GM21529 (cell line): ENCODE data around the gene ARID3A.

Experiments
- ATAC-seq: cut with Tn5 transposase; IDR thresholded peaks from one replicate; pipeline ENCODE4 v1.9.1; 2021; ENCODE audit not compliant: unreplicated experiment

The ARID3A gene

DNA sequence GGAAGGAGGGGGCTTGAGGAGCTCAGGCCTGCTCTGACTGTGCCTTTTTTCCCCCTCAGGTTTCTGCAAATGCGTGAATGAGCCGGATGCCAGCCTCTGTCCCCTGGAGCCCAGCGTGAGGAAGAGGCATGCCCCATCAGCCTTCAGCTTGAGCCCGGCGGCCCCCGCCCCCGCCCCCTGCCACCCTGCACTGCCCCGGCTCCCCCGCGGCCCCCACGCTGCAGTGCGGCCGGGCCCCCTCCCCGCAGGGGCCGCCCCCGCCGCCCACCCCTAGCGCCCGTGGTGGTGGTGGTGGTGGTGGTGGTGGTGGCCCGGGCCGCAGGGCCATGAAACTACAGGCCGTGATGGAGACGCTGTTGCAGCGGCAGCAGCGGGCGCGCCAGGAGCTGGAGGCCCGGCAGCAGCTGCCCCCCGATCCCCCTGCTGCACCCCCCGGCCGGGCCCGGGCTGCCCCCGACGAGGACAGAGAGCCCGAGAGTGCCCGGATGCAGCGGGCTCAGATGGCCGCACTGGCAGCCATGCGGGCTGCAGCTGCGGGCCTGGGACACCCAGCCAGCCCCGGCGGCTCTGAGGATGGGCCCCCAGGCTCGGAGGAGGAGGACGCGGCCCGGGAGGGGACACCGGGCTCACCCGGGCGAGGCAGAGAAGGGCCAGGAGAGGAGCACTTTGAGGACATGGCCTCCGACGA lies 3.5 kb downstream of the ARID3A start:
- ATAC-seq, result no peak

GRCh38 chr19:929891-930258 lies 4.0 kb downstream of the ARID3A start:
- ATAC-seq, result no peak

- no peak for ATAC-seq
These were observed 6.2 kb downstream of the ARID3A start for GRCh38 chr19:931860-932647.

GRCh38 chr19:932648-933552 lies 7.1 kb downstream of the ARID3A start:
- ATAC-seq, result no peak

GRCh38 chr19:933553-933882 lies 7.7 kb downstream of the ARID3A start:
- ATAC-seq, result no peak

GRCh38 chr19:934197-934840 lies 8.5 kb downstream of the ARID3A start:
- no peak for ATAC-seq

GRCh38 chr19:934865-935479 lies 9.1 kb downstream of the ARID3A start:
- ATAC-seq, result no peak

- ATAC-seq, result no peak
These were observed 10.3 kb downstream of the ARID3A start for GRCh38 chr19:936175-936546.

DNA sequence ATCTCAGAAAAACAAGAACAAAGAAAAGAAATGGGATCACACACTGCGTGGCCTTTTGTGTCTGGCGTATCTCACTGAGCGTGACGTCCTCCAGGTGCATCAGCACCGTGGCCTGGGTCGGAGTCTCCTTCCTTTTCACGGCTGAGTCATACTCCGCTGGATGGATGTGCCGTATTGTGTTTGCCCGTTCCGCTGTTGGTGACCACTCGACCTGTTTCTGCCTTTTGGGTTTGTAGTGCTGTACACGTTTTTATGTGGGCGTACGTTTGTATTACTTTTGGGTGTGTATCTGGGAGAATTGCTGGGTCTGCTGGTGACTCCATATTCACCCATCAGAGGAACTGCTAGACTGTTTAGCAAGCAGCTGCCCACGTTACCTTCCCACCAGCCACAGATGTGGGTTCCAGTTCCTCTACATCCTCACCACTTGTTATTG lies 11.4 kb downstream of the ARID3A start:
- no peak for ATAC-seq

- no peak for ATAC-seq
These were observed 12.5 kb downstream of the ARID3A start for GRCh38 chr19:938233-938923.

GRCh38 chr19:939439-939838 lies 13.6 kb downstream of the ARID3A start:
- no peak for ATAC-seq

GRCh38 chr19:939922-940321 lies 14.1 kb downstream of the ARID3A start:
- no peak for ATAC-seq

DNA sequence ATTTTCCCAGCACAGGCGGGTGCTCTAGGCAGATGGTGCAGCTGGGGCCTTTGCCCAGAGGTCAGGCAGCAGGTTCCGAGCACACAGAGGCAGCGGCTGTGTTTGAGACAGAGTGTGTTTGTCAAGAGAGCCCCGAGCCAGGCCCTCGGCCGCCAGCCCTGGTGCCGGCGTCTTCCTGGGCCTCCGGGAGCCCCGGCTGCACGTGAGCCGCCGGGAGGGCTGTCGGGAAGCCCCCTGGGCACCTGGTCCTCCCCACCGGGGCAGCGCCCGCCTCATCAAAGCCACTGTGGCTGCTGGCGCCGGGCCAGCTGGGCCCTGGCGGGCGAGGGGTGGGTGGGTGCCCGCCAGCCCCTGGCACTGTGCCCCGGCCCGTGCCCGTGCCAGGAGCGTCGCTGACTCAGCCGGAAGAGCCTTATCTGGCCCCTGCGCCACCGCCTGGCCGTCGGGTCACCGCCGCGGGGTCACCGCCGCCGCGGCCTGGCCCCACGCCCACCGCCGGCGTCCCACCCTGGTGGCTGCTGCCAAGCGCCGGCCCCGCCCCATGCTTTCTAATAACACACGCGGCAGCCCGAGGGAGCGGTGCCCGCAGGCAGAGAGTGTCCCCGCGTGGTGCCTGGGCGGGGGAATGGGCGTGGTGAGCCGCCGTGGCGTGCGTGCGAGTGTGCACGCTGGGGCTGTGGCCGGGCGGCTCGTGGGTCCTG lies 14.9 kb downstream of the ARID3A start:
- no peak for ATAC-seq

GRCh38 chr19:941292-942132 lies 15.7 kb downstream of the ARID3A start:
- ATAC-seq, result no peak

- no peak for ATAC-seq
These were observed 16.4 kb downstream of the ARID3A start for GRCh38 chr19:942133-942645.

GRCh38 chr19:943551-944170 lies 17.8 kb downstream of the ARID3A start:
- ATAC-seq, result no peak

DNA sequence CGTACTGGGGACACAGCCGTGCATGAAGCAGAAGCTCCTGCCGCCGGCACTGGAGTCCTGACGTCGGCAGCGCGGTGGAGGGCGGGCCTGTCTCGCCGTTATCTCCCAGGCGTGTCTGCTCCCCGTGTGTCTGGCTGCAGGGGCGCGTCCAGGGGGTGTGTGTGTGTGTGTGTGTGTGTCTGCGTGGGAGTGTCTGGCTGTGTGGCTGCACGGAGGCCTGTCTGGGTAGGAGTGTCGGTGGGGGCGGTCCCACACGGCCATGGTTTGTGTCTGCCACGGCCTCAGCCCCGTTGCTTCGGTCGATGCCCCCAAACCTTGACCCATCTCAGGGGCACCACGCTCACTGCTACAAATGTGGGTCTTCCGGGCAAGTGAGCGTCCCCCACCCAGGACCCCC lies 18.3 kb downstream of the ARID3A start:
- no peak for ATAC-seq

GRCh38 chr19:944663-945241 lies 18.9 kb downstream of the ARID3A start:
- ATAC-seq, result no peak
